K562 (cell line): ENCODE results near the gene CDH16. TPM values are rescaled to one million over a fixed set of nuclear protein-coding genes. Genes with fewer than 3 reads are reported as not detected.

Experiments
- ATAC-seq: fragments of 200-7000 bp; cut with Tn5 transposase; 3 replicates; pipeline ENCODE4 v1.9.1; 2020; ENCODE audit warnings: moderate library complexity
- BruUV-seq: library from RNA; stranded (reverse); fragments of 400-500 nt; replicated peaks from 2 replicates; lab custom pipeline; 2021; lab: Mats Ljungman, UMichigan
- CTCF ChIA-PET: fragments of 300-600 bp; formaldehyde crosslinking; extraction: SDS; loops from one replicate; lab custom pipeline; 2021; ENCODE audit warnings: low intra/inter-chr PET ratio; lab: Yijun Ruan, JAX
- POLR2A ChIA-PET: fragments of 300-600, 350-650 bp; sonication (Branson Sonifier 250); formaldehyde crosslinking; extraction: SDS; loops from one replicate; lab custom pipeline; 2021; ENCODE audit warnings: antibody characterized with exemption, inconsistent platforms; lab: Yijun Ruan, JAX
- DNase-seq, 4 experiments: peaks; one replicate each; pipeline versions ENCODE4 v3.0.0 to v3.0.0-alpha.2; 2011 to 2018; ENCODE audit warnings: low spot score in 3 of 4, mixed read lengths in 3 of 4; ENCODE audit errors: extremely low read depth in 1 of 4
- FAIRE-seq: peaks from 2 replicates; lab custom pipeline; 2011; peaks lifted over from hg19 to GRCh38; lab: Jason Lieb, UNC
- H2AFZ ChIP-seq: 2 replicates; pipeline ENCODE4 v1.6.0; 2011; ENCODE audit warnings: low read depth, low read length, control low read depth, inconsistent platforms
- H3K27ac ChIP-seq: fragments of 200-600 bp; 3 replicates; pipeline ENCODE4 v1.8.0; 2011; ENCODE audit warnings: low read depth, mild to moderate bottlenecking, control low read depth, inconsistent platforms, low read length, moderate library complexity, mixed read lengths; ENCODE audit errors: extremely low read depth
- H3K27me3 ChIP-seq, 2 experiments: fragments of 300-600 bp in 1 of 2; 2 replicates in 1 of 2; 3 replicates in 1 of 2; pipeline versions ENCODE4 v1.6.0 to v1.8.0; 2011; ENCODE audit warnings: inconsistent platforms in 2 of 2, low read length in 2 of 2, mild to moderate bottlenecking in 1 of 2, mixed read lengths in 1 of 2, moderate library complexity in 1 of 2; ENCODE audit not compliant: control insufficient read depth in 2 of 2, insufficient read depth in 2 of 2
- H3K36me3 ChIP-seq: fragments of 300-600 bp; 3 replicates; pipeline ENCODE4 v1.8.0; 2011; ENCODE audit warnings: mild to moderate bottlenecking, low read length, inconsistent platforms; ENCODE audit not compliant: control insufficient read depth, insufficient read depth
- H3K4me1 ChIP-seq, 2 experiments: fragments of 200-600 bp in 1 of 2; replicated peaks in 1 of 2; 2 replicates in 1 of 2; 3 replicates in 1 of 2; pipeline versions ENCODE4 v1.5.1 to v1.8.0; 2011; ENCODE audit warnings: inconsistent platforms in 2 of 2, low read length in 2 of 2, mild to moderate bottlenecking in 1 of 2, mixed read lengths in 1 of 2, moderate library complexity in 1 of 2; ENCODE audit not compliant: control insufficient read depth in 2 of 2, insufficient read depth in 2 of 2
- H3K4me2 ChIP-seq: 2 replicates; pipeline ENCODE4 v1.6.1; 2011; ENCODE audit warnings: low read length, control low read depth, inconsistent platforms, mixed read lengths; ENCODE audit not compliant: insufficient read depth
- H3K4me3 ChIP-seq: fragments of 200-600 bp; sonication (generic), shearing (Covaris generic); 2 replicates; pipeline ENCODE4 v1.5.1; 2016; ENCODE audit warnings: control low read depth, inconsistent platforms
- H3K79me2 ChIP-seq: fragments of 200-600 bp; 3 replicates; pipeline ENCODE4 v1.8.0; 2011; ENCODE audit warnings: low read length, inconsistent platforms; ENCODE audit not compliant: control insufficient read depth, insufficient read depth
- H3K9ac ChIP-seq, 2 experiments: 2 replicates each; pipeline versions ENCODE4 v1.6.0 to v1.6.1; 2011; ENCODE audit warnings: low read depth in 2 of 2, low read length in 2 of 2, control low read depth in 1 of 2, inconsistent platforms in 1 of 2, mild to moderate bottlenecking in 1 of 2, mixed read lengths in 1 of 2; ENCODE audit not compliant: insufficient read depth in 1 of 2
- H3K9me1 ChIP-seq: one replicate; pipeline ENCODE4 v1.6.0; 2011; ENCODE audit warnings: inconsistent platforms, mild to moderate bottlenecking, low read length, moderate library complexity; ENCODE audit not compliant: control insufficient read depth, insufficient read depth
- H3K9me3 ChIP-seq: replicated peaks from 2 replicates; pipeline ENCODE4 v1.5.1; 2011; ENCODE audit warnings: low read depth, low read length, inconsistent platforms; ENCODE audit not compliant: control insufficient read depth, insufficient read depth
- H4K20me1 ChIP-seq: replicated peaks from 2 replicates; pipeline ENCODE4 v1.6.1; 2011; ENCODE audit warnings: low read length, inconsistent platforms, mixed read lengths; ENCODE audit not compliant: control insufficient read depth, insufficient read depth
- CBFA2T3 ChIP-seq: fragments of 450-650 bp; IDR thresholded peaks from 2 replicates; pipeline ENCODE4 v1.6.1; 2017
- CTBP1 ChIP-seq: fragments of 450-650 bp; IDR thresholded peaks from 2 replicates; pipeline ENCODE4 v1.6.1; 2016; ENCODE audit warnings: borderline replicate concordance
- DNMT1 ChIP-seq: fragments of 450-650 bp; IDR thresholded peaks from 2 replicates; pipeline ENCODE4 v1.6.1; 2016; ENCODE audit warnings: antibody characterized with exemption, mild to moderate bottlenecking
- FOXA1 ChIP-seq: fragments of 450-650 bp; IDR thresholded peaks from 2 replicates; pipeline ENCODE4 v1.6.1; 2016; ENCODE audit warnings: mild to moderate bottlenecking, borderline replicate concordance
- IRF2 ChIP-seq: sonication (generic); formaldehyde crosslinking; IDR thresholded peaks from 2 replicates; pipeline ENCODE4 v1.8.1; 2022; ENCODE audit warnings: mild to moderate bottlenecking, missing genetic modification reagents
- KAT2B ChIP-seq: IDR thresholded peaks from one replicate; pipeline ENCODE4 v1.6.1; 2012; ENCODE audit warnings: low read depth, mild to moderate bottlenecking, control low read depth, inconsistent platforms, low read length, moderate library complexity
- KDM2B ChIP-seq: fragments of 250-450 bp; sonication (Bioruptor Pico); IDR thresholded peaks from 2 replicates; pipeline ENCODE4 v1.8.0; 2021; ENCODE audit warnings: mild to moderate bottlenecking, moderate library complexity
- MXD1 ChIP-seq: fragments of 250-450 bp; sonication (Bioruptor Pico); IDR thresholded peaks from 2 replicates; pipeline ENCODE4 v1.8.0; 2021; ENCODE audit warnings: borderline replicate concordance, mild to moderate bottlenecking, moderate library complexity; ENCODE audit not compliant: poor library complexity, severe bottlenecking
- PTTG1 ChIP-seq: fragments of 450-650 bp; IDR thresholded peaks from 2 replicates; pipeline ENCODE4 v1.6.1; 2016; ENCODE audit warnings: low read depth, mild to moderate bottlenecking, missing genetic modification characterization, missing compliant biosample characterization
- RBM22 ChIP-seq: fragments of 200-400 bp; formaldehyde crosslinking; IDR thresholded peaks from 2 replicates; pipeline ENCODE4 v1.6.1; 2018; ENCODE audit warnings: low read length, low read depth; ENCODE audit not compliant: poor library complexity, severe bottlenecking
- SREBF2 ChIP-seq: sonication (generic); formaldehyde crosslinking; IDR thresholded peaks from 2 replicates; pipeline ENCODE4 v1.4.0; 2020; ENCODE audit warnings: mild to moderate bottlenecking, missing genetic modification reagents
- ZBTB17 ChIP-seq: fragments of 450-650 bp; formaldehyde crosslinking; IDR thresholded peaks from 2 replicates; pipeline ENCODE4 v1.4.0; 2020; ENCODE audit warnings: mild to moderate bottlenecking
- ZNF655 ChIP-seq: fragments of 250-450 bp; sonication (Bioruptor Pico); IDR thresholded peaks from 2 replicates; pipeline ENCODE4 v1.5.0; 2021
- ZNF785 ChIP-seq: fragments of 250-450 bp; sonication (Bioruptor Pico); IDR thresholded peaks from 2 replicates; pipeline ENCODE4 v1.4.0; 2020; ENCODE audit warnings: mild to moderate bottlenecking
- WGBS: fragments of 100-300 bp; shearing (Covaris generic); methylation state at CpG from one replicate; pipeline ENCODE4 v1.1.6; 2016; ENCODE audit warnings: low coverage, mixed read lengths; ENCODE audit not compliant: insufficient coverage; ENCODE audit errors: missing lambda C conversion rate; 5-methylcytosine and 5-hydroxymethylcytosine counted together
- in situ Hi-C: fragments of 300-500 bp; cut with MboI; formaldehyde crosslinking; loops from 4 replicates; pipeline ENCODE4 v1.15.0; 2018; ENCODE audit warnings: inconsistent platforms, mixed read lengths
- intact Hi-C: fragments of 100-400 bp; cut with micrococcal nuclease; formaldehyde crosslinking; loops from 2 replicates; pipeline ENCODE4 v1.14.2; 2022
- polyA plus RNA-seq, 8 experiments: library from polyadenylated mRNA; depleted of rRNA in 4 of 8; stranded (reverse) in 5 of 8; unstranded in 3 of 8; fragments of >200 nt; fragmentation: Nextera tagmentation in 2 of 8; fragmentation: Illumina TruSeq in 1 of 8; extraction: Ambion mirVana in 2 of 8; extraction: Trizol in 1 of 8; gene quantifications; 2 replicates each; pipeline versions ENCODE4 v1.2.1 to v1.2.3, GENCODE V29; 2011 to 2014; ENCODE audit warnings: inconsistent platforms in 1 of 8, missing spikeins in 1 of 8
- total RNA-seq, 7 experiments: library from RNA; depleted of rRNA in 6 of 7; stranded (reverse); fragments of >200 nt in 6 of 7; fragmentation: Illumina TruSeq in 2 of 7; extraction: Trizol in 2 of 7; gene quantifications; 2 replicates each; pipeline versions ENCODE4 v1.2.1 to v1.2.3, GENCODE V29; 2011 to 2021; ENCODE audit warnings: low replicate concordance in 1 of 7

Gene CDH16
- total and polyA plus RNA-seq, 9 of the 15 experiments (the other 6 are each of a cell fraction or from before 2014, with no cell fraction given), result not detected

GRCh38 chr16:66964049-66964448 lies 45.4 kb upstream of the CDH16 start:
- ATAC-seq, result no peak
- FAIRE-seq, result no peak
- intact Hi-C loops (no loop called here), in situ Hi-C loops (loop anchor here (25.0 kb wide), 2 partner anchors 198 to 448 kb away; partner anchors contain the start of genes B3GNT9, FBXL8, HSF4 and NOL3)
- no peaks in the 10 kb centered on the region for H3K36me3 ChIP-seq
- DNase-seq, result no peak
- ChIA-PET CTCF (no interaction called here), POLR2A (no interaction called here)
- peaks cover 2 to 13% of the 10 kb centered on the region in 2 experiments; a peak in 2 of 5 replicates for H3K27me3 ChIP-seq
- H3K9ac ChIP-seq, result peak overlapping the region in 1 of 2 experiments; percentile 23; a peak in 1 of 4 replicates
- no peak overlapping the region for H3K4me3 ChIP-seq
- WGBS, result 30% methylated on average over 6 of the region's 6 CpGs
- no peak overlapping the region for H3K27ac ChIP-seq
- H4K20me1 ChIP-seq, result no peaks in the 10 kb centered on the region
- peaks cover 0 to 7% of the 10 kb centered on the region in 2 experiments; a peak in 2 of 5 replicates for H3K4me1 ChIP-seq
- no peaks in the 10 kb centered on the region for H3K79me2 ChIP-seq
- BruUV-seq, result no TSS peak
- H2AFZ ChIP-seq, result no peak overlapping the region
- TF ChIP-seq SREBF2 (CRISPR knock-in tag) (no peak), CTBP1 (no peak), ZBTB17 (no peak), DNMT1 (no peak), KDM2B (CRISPR knock-in tag) (no peak), CBFA2T3 (no peak)
- no peaks in the 10 kb centered on the region for H3K9me3 ChIP-seq
- no peak overlapping the region for H3K4me2 ChIP-seq
- no peaks in the 10 kb centered on the region for H3K9me1 ChIP-seq

GRCh38 chr16:66961914-66962313 lies 43.2 kb upstream of the CDH16 start:
- POLR2A ChIA-PET, result interaction anchor here (1.1 kb wide), 1 partner anchor 28 kb away, joined by 4 read pairs; no protein-coding TSS in a partner anchor

More at GRCh38 chr16:66961914-66962313, 43.2 kb upstream of the CDH16 start:
- H4K20me1 ChIP-seq, result no peaks in the 10 kb centered on the region
- no peak overlapping the region; the same call in 1 of the 2 replicates for H3K4me2 ChIP-seq
- BruUV-seq, result no TSS peak
- peaks cover 2 to 13% of the 10 kb centered on the region in 2 experiments; a peak in 2 of 5 replicates for H3K27me3 ChIP-seq
- TF ChIP-seq IRF2 (no peak), RBM22 (no peak), PTTG1 (tag) (no peak), FOXA1 (no peak), KAT2B (no peak), ZNF785 (CRISPR knock-in tag) (no peak), ZNF655 (CRISPR knock-in tag) (no peak), MXD1 (no peak)
- ATAC-seq (no peak), DNase-seq (no peak), FAIRE-seq (no peak)
- H3K4me1 ChIP-seq, result peaks cover 0 to 7% of the 10 kb centered on the region in 2 experiments; a peak in 2 of 5 replicates
- CTCF ChIA-PET, result interaction anchor here (2.1 kb wide), 1 partner anchor 54 kb away, joined by 9 read pairs; no protein-coding TSS in a partner anchor
- no peaks in the 10 kb centered on the region for H3K9me1 ChIP-seq
- H3K27ac ChIP-seq, result no peak overlapping the region
- intact Hi-C loops (no loop called here), in situ Hi-C loops (loop anchor here (25.0 kb wide), 2 partner anchors 200 to 450 kb away; partner anchors contain the start of genes B3GNT9, FBXL8, HSF4 and NOL3)
- H3K79me2 ChIP-seq, result no peaks in the 10 kb centered on the region
- no peak overlapping the region for H2AFZ ChIP-seq
- H3K9ac ChIP-seq, result peak overlapping the region in 1 of 2 experiments; percentile 5; a peak in 1 of 4 replicates
- no peaks in the 10 kb centered on the region for H3K36me3 ChIP-seq
- no peaks in the 10 kb centered on the region for H3K9me3 ChIP-seq
- 40% methylated on average over 5 of the region's 5 CpGs for WGBS
- H3K4me3 ChIP-seq, result no peak overlapping the region
